GM19035 (cell line): ENCODE results near the gene ZNF407.
"Not testable (repeated sequence)": the region's sequence is repeated elsewhere in the genome, so short reads cannot be mapped to it uniquely, and the experiment has no call there.

Experiments used
- ATAC-seq: cut with Tn5 transposase; IDR thresholded peaks from one replicate; pipeline ENCODE4 v1.9.1; 2021; ENCODE audit not compliant: unreplicated experiment

Gene ZNF407

DNA sequence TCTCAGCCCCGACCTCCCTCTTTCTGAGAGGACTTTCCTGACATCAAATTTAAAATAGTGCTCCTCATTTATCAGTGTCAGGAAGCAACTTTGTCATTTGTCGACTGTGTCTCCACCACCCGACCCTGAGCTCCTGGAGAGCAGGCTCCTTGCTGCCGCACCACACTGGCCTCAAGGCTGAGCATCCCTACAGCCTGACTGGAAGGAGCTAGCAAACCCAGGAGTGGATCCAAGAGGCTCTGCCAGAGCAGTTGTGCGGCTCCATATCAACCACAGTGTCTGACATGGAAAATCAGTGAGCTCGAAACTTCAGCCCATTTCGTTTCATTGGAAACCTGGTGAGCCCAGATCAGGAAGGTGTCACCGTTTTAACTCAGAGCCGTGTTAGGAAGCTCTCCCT is 486.1 kb downstream of the ZNF407 start:
- no peak for ATAC-seq

DNA sequence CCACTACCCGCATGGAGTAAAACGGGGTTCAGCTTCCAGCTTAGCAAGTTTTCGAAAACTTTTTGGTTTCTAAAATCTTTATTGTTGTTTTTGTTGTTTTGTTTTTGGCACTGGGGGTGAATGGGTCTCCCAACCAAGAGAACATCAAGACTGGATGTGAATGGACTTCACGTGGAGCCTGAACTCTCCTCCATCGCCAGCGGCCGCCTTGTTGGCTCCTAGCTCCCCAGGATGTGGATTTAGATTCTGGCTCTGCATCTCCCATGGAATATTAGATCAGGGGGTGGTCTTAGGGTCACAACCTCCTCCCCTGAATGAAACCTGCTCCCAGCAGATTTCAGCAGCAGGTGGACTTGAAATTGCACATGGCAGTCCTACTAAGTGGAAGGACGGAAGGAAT is 488.0 kb downstream of the ZNF407 start:
- not testable (repeated sequence) for ATAC-seq

DNA sequence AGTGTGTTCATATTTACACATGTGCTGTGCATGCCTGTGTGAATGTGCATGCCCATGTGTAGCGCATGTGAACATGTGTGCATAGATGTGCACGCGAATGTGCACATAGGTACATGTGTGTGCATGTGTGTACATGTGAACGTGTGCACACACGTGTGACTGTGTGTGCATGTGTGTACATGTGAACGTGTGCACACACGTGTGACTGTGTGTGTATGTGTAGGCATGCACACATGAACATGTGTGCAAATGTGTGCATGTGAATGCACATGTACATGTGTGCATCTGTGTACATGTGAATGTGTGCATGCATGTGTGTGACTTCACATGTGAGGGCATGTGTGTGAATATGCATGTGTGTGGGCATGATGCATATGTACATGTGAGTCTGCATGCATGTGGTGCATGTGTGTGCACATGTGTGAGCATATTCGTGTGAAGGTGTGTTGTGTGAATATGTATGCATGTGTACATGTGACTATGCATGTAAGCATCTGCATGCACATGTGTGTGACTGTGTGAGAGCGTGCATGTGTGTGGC is 488.9 kb downstream of the ZNF407 start:
- no peak for ATAC-seq

DNA sequence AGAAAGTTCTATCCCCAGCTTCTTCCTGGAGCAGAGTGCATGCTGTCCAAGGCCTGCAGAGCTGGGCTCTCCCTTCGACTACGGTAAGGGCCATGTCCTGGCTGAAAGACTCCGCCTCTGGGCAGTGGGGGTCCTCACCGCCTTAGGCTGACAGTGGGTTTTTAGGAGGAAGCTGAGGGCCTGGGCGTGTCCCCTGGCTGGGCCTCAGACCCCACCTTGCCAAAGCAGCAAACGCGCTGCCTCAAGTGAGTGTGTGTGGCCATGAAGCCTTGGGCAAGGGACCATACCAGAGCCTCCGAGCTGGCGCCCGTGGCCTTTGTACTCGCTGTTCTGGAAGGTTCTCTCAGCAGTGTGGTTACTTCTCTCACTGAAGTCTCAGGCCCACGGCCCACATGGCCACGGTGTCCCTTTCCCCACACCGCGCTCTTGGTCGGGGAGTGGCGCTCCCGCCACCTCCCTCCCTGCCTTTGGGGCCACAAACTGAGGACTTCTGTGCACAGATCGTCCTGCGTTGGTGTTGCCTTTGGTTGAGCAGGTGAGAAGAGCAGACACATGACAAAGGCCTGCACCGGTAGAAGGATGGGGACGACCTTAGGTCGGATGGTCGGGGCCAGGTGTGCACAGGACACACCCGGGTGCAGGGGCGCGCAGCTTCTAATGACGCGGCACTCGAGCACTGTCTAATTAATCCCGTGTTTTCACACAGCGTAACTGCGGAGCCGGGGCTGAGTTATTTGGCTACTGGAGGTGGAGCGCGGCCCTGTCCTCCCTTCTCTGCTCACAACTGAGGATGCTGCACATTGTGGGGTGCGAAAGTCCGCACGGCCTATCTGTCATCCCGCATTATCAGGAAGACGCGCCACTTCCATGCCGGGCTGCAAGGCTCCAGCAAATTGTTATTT is 489.7 kb downstream of the ZNF407 start:
- ATAC-seq, result no peak

DNA sequence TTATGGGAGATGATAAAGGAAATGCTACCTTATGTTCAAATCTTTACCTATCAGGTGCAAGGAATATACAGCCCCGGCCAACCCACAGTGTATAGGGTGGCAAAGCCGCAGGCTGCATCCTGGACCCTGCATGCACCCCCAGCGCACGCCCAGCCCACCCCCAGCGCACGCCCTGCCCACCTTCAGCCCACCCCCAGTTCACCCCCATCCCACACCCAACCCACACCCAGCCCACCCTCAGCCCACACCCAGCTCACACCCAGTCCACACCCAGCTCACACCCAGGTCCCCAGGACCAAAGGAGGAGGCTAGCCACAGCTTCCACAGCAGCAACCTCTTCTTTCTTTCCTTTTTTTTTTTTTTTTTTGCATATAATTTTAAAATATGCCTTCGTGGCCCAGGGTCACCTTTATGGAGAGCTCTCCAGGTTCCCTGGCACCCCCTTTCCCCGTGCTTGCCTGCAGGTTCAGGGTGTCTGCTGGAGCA is 490.4 kb downstream of the ZNF407 start:
- ATAC-seq, result no peak

DNA sequence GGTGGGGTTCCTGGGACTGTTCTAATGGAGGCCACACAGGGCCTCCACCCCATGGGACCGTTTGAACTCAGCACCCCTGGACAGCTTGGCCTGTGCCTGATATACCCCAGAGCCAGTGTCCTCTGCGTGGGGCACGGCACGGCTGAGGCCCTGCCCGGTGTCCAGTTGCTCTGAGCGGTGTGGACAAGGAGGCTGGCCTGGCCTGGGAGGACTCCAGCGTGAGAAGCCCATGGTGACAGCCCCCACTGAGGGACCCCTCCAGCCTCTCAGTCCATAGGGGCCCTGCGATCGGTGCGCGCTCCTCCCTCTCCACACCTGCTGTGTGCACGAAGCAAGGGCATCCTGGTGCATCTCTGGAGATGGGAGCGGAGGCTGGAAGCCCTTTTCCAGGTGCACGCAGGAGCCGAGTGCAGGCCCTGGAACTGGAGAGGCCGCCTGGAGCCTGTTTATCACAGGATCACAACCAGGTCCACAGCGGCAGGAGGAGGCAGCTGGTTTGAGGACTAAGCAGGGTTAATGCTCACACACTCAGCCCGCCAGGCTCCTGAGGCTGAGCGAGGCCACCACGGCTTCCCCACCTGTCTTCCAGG is 491.0 kb downstream of the ZNF407 start:
- ATAC-seq, result no peak

DNA sequence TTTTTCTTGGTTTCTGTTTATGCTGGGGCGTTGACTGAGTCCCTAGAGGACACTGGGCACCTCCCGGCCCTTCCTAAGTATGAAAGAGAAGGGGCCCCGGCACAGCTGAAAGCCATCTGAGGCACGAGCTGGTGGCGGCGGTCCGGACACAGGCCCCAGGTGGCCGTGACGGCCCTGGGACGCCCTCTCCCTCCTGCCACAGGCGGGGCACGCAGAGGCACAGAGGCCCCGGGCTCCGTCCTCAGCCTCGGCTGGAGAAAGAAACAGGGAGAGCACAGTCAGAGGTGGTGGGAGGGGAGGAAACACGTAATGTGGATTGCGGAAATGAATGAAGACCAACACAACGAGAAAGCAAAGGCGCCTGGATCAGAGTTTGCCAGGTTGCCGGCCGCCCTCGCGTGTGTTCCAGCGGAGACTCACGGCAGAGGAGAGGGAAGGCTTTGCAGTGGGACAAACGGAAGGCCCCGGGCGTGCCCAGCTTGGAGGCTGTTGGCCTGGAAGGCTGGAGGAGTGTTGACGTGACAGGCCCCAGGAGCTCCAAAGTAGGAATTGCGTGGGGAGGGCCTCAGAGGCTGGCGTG is 492.2 kb downstream of the ZNF407 start:
- ATAC-seq, result no peak

DNA sequence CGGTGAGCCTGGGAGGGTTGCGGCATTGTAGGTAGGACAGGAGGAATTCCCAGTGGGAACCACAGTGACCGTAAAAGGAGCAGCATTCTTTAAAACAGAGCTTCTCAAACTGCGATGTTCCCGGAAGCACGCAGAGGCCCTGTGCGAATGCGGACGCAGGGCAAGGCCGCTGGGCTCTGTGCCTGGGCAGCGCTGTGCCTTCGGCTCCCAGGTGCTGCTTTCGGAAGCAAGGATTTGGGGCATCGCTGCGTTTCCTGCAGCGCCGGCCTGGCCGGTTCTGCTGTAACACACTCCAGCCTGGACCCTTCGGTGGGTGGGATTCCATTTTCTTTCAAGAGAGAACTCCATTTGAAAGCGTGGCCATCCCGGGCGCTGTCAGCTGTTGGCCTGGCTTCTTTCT is 492.7 kb downstream of the ZNF407 start:
- no peak for ATAC-seq

DNA sequence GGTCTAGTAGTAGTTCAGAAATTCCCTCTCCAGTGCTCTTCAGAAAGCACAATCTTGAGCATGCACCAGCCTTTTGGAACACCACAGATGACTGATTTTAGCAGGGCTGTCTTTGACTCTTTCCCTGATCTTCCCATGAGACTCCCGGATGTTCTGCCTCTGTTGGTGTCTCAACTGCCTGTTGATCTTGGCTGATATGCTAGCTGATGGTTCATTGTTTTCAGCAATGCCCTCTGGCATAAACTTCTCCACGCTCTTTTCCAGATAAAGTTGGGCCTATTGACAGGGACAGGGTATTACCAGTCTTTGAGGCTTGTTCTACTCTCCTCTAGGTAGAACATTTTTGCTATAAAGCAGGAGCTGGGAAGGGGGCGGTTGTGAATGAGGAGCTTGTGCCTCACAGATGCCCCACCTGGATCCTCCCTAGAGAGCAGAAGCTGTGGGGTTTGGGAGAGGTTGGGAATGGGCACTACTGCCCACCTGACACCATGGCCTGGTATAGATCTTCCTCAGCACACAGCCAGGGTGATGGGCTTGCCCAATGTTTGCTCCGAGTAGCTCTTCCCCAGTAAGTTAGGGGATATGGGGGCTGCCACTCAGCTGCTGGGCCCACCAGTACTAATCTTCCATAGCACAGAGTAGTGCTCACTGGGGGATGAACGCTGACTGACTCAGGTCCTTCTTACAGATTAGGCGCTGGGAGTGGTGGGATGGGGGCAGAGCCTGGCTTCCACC is 500.0 kb downstream of the ZNF407 start:
- ATAC-seq, result no peak

DNA sequence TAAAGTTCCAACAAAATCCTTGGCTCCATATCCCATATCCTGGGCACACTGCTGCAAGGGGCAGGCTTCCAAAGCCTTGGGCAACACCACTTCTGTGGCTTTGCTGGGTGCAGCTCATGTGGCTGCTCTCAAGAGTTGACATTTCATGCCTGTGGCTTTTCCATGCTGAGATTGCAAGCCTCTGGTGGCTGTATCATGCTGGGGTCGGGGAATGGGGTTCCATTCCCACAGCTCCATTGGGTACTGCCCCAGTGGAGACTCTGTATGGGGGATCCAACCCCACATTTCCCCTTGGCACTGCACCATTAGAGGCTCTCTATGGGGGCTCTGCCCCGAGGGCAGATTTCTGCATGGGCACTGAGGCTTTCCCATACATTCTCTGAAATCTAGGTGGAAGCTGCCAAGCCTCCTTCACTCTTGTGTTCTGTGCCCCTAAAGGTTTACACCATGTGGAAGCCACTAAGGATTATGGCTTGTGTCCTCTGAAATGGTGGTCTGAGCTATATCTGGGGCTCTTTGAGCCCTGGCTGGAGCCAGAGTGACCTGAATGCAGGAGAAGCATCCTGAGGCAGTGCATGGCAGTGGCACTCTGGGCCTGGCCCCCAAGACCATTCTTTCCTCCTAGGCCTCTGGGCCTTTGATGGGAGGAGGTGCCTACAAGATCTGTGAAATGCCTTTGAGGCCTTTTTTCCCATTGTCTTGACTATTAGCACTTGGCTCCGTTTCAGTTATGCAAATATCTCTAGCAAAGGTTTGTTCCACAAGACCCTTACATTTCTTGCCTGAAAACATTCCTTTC is 503.4 kb downstream of the ZNF407 start:
- ATAC-seq, result no peak

DNA sequence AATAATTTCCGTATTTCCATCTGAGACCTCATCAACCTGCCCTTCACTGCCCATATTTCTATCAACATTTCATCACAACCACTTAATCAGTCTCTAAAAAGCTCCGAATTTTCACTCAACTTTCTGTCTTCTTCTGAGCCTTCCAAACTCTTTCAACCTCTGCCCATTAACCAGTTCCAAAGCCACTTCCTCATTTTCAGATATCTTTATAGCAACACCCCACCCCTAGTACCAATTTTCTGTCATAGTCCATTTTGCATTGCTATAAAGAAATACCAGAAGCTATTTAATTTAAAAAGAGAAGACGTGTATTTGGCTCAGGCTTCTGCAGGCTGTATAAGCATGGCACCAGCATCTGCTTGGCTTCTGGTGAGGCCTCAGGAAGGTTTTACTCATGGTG is 504.2 kb downstream of the ZNF407 start:
- ATAC-seq, result no peak

DNA sequence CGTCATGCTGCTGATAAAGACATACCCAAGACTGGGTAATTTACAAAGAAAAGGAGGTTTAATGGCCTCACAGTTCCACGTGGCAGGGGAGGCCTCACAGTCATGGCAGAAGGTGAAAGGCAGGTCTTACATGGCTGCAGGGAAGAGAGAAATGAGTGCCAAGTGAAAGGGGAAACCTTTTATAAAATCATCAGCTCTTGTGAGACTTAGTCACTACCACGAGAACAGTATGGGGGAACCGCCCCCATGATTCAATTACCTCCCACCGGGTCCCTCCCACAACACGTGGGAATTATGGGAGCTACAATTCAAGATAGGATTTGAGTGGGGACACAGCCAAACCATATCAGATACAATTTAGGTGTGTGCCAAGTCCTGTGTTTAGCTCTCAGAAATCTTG is 506.4 kb downstream of the ZNF407 start:
- not testable (repeated sequence) for ATAC-seq

DNA sequence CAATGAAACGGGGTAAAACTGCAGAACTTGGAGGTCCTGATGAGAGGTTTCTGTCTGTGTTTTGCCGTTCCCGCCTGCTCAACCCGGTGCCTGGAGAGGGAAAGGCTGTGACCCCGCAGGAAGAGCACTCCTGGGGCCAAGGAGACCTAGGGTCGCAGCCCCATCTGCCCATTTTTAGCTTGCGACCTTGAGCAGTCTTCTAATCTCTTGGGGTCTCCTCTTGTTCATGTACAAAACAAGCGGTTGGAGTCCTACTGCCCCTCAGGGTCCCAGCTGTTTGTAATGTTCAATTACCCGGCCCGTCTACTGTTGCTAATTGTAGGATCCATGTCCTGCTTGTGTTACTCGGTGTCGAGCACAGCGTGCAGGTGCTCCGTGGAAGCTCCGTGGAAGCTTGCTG is 506.8 kb downstream of the ZNF407 start:
- ATAC-seq, result no peak

DNA sequence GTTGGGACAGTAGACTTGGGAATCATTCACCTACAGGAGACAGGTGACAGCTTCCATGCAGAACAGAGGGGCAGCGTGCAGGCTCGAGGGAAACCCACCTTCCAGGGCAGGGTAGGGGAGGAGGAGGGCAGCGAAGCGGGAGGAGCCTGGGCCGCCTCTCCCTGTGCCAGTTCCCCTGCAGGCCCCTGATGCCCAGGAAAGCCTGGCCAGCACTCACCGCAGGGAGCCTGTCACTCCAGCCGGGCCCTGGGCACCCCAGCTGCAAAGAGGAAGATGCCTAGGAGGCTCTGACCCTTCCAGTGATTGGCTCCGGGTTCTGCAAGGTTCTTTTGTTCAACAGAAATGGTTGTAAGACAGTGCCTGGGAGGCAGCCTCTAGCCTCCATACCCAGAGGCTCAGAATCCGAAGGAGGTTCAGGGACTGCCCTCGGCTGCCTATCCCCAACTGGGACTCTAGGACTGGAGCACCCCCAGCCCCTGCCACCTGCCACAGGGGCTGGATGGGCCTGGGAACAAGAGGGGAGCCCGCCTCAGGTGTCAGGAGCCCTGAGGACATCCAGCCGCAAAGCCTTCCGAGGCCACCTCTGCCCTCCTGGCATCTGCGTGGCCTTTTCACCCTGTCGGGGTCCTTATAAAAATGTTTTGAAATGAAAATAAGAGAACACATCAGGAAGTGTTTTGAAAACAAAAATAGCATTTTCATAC is 508.0 kb downstream of the ZNF407 start:
- ATAC-seq, result no peak

DNA sequence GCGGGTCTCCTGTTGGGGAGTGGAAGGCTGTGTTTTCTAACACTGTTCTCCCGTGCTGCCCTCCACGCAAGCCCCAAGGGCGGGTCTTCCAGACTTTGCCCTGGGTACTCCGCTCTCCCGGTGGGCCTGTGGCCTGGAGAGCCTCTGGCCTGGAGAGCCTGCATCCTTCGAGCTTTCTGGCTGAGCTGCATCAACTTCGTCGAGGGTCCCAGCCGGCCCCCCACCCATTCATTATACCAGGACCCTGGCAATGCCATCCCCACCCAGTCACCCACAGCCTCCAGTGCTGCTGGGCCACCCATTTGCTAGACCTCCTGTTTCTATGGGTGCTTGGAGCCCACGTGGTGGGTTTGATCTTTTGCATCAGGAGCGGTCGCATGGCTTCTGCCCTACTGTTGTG is 509.1 kb downstream of the ZNF407 start:
- no peak for ATAC-seq

DNA sequence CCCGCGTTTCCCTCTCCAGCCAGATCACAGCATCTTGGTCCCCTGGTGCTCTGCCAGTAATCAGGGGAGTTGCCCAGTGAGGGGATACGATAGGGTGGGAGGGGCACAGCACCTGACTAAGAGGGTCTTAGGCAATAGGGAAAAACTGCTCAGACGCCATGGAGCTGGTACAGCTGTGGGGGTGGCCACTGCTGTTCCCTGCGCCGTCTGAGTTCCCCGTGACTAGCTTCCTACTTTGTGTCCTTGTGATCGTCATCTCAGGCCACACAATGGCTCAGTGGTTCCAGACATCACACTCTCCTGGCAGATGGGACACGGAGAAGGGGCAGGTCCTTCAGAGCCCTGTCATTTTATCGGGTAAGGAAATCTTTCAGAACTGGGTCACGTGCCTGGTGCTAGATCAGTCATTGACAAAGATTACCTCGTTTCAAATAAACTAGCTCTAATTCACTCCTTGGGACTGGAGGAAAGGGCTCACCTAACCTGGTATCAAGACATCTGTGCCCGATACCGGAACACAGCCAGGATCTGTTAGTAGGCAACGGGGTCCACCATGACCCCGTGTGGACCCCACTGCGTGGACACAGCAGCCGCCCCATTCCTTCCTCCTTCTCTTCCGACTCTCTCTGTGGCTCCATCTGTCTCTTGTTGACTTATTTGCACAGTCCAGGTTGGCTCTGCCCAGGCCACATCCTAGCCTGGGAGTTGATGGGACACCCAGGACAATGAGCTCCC is 509.7 kb downstream of the ZNF407 start:
- no peak for ATAC-seq

DNA sequence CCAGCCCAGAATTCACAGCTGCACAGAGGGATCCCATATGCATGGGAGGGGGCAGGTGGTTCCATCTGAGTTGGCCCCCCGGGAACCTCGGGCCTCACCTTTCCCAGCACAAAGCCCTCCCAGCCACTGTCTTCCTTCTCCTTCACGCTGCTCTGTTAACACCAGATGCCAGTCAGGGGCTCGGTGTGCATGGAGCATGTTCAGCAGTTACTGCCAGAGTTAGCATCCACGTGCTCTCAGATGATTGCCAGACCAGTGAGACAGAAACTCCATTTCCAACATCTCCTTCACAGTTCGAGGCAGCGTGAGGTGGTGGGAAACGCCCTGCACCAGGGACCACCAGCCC is 510.2 kb downstream of the ZNF407 start:
- no peak for ATAC-seq

DNA sequence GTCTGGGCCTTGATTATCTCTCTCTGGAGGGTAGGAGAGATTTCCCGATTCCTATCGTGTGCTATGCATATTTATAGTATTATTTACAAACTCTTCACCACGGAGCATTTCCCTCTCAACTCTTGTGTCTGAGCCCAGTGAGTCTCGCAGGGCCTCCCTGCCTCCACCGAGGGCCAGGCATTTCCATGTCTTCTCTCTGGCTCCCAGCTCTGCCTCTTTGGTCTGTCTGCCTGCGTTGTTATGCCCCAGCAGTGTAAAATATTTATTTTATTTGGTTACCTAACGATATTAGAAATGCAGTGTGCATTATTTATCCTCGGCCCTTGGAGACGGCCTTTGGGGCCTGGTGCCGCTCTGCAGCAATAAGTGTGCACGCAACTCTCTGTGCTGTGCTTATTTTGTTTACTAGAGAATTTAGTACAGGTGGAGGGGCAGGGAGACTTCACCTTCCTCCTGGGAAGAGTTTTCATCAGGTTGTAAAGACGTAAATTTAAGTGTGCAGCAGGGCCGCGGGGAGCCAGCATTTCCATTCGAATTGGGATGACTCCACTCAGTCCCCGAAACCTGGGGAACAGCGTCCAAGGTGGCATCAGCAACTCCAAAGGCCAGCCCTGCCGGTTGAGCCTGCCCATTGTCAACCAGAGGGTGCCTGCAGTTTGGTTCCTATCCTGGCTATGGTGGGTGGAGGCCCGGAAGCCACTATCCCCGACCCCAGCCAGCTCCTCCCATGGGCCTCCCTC is 511.1 kb downstream of the ZNF407 start:
- ATAC-seq, result no peak

DNA sequence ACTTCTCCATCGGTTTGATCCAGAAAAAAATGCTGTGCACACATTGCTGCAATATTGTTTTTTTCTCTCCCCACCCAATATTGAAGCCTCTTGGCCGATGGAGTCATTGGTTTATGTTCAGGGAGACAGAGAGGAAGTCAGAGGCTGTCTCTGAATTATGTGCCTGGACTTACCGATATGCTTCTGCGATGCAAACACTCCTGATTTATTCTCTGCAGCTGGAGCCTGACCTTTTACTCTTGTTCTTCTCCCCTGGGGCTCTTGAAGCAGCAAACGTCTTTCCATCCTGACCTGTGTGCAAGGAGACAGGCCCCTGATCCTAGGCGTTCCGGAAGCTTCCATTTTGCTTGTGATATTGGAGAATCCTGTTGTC is 511.6 kb downstream of the ZNF407 start:
- no peak for ATAC-seq
